ENCODE data around the gene ZNRF1.
"Not testable (repeated sequence)": the region's sequence is repeated elsewhere in the genome, so short reads cannot be mapped to it uniquely, and the experiment has no call there.

Gene ZNRF1

GRCh38 chr16:75075688-75076268, 77.0 kb downstream of the ZNRF1 start:
- DNase-seq (ENCODE audit: low read depth in 2 of 2): no peak

GRCh38 chr16:75078886-75079285, 80.1 kb downstream of the ZNRF1 start:
- DNase-seq (ENCODE audit: low read depth in 2 of 2): no peak

GRCh38 chr16:75079346-75079926, 80.6 kb downstream of the ZNRF1 start:
- DNase-seq (ENCODE audit: low read depth in 2 of 2): no peak

GRCh38 chr16:75080205-75081029, 81.6 kb downstream of the ZNRF1 start:
- DNase-seq (ENCODE audit: low read depth in 2 of 2): no peak

- DNase-seq (ENCODE audit: low read depth in 2 of 2): no peak
Observed at GRCh38 chr16:75081179-75081859, 82.5 kb downstream of the ZNRF1 start.

- no peak for DNase-seq (ENCODE audit: low read depth in 2 of 2)
Observed at GRCh38 chr16:75083813-75084212, 85.0 kb downstream of the ZNRF1 start.

- no peak for DNase-seq (ENCODE audit: low read depth in 2 of 2)
Observed at GRCh38 chr16:75085556-75085955, 86.7 kb downstream of the ZNRF1 start.

GRCh38 chr16:75086281-75086680, 87.5 kb downstream of the ZNRF1 start:
- DNase-seq (ENCODE audit: low read depth in 2 of 2): no peak

- DNase-seq (ENCODE audit: low read depth in 2 of 2): no peak
Observed at GRCh38 chr16:75086688-75087374, 88.0 kb downstream of the ZNRF1 start.

GRCh38 chr16:75087375-75087979, 88.7 kb downstream of the ZNRF1 start:
- no peak for DNase-seq (ENCODE audit: low read depth in 2 of 2)

GRCh38 chr16:75088216-75088615, 89.4 kb downstream of the ZNRF1 start:
- no peak for DNase-seq (ENCODE audit: low read depth in 2 of 2)

GRCh38 chr16:75088934-75089333, 90.1 kb downstream of the ZNRF1 start:
- DNase-seq (ENCODE audit: low read depth in 2 of 2): no peak

GRCh38 chr16:75089486-75090202, 90.8 kb downstream of the ZNRF1 start:
- DNase-seq (ENCODE audit: low read depth in 2 of 2): no peak

- not testable (repeated sequence) for DNase-seq (ENCODE audit: low read depth in 2 of 2)
Observed at GRCh38 chr16:75090899-75091298, 92.1 kb downstream of the ZNRF1 start.

- not testable (repeated sequence) for DNase-seq (ENCODE audit: low read depth in 2 of 2)
Observed at GRCh38 chr16:75091619-75092018, 92.8 kb downstream of the ZNRF1 start.

GRCh38 chr16:75092777-75093176, 94.0 kb downstream of the ZNRF1 start:
- DNase-seq (ENCODE audit: low read depth in 2 of 2): no peak

- no peak for DNase-seq (ENCODE audit: low read depth in 2 of 2)
Observed at GRCh38 chr16:75093598-75094540, 95.0 kb downstream of the ZNRF1 start.

GRCh38 chr16:75095204-75095621, 96.4 kb downstream of the ZNRF1 start:
- no peak for DNase-seq (ENCODE audit: low read depth in 2 of 2)

GRCh38 chr16:75096656-75097055, 97.8 kb downstream of the ZNRF1 start:
- no peak for DNase-seq (ENCODE audit: low read depth in 2 of 2)

Data from activated CD4-positive, alpha-beta T cell treated with anti-CD3 and anti-CD28 coated beads for 24 hours (primary cell).